Left ventricle myocardium inferior (tissue), 1 donor: Measurements from ENCODE around the gene TPI1. TPM values are rescaled to one million over a fixed set of nuclear protein-coding genes. Genes with fewer than 3 reads are reported as not detected.
A peak's percentile ranks its signal among the peaks of the same experiment; 100 is the strongest.

ENCODE experiments used
- DNase-seq: peaks from one replicate; pipeline ENCODE4 v3.0.0-alpha.2; 2020
- H3K27ac ChIP-seq: fragments of 200-600 bp; replicated peaks from 2 replicates; pipeline ENCODE4 v1.8.0; 2021
- H3K27me3 ChIP-seq: fragments of 200-600 bp; 2 replicates; pipeline ENCODE4 v1.8.0; 2021; ENCODE audit warnings: low read depth
- H3K36me3 ChIP-seq: fragments of 200-600 bp; 2 replicates; pipeline ENCODE4 v1.8.0; 2021
- H3K4me1 ChIP-seq: fragments of 200-600 bp; 2 replicates; pipeline ENCODE4 v1.8.0; 2021
- H3K4me3 ChIP-seq: fragments of 200-600 bp; 2 replicates; pipeline ENCODE4 v1.8.0; 2021; ENCODE audit warnings: mild to moderate bottlenecking, moderate library complexity
- H3K9me3 ChIP-seq: fragments of 200-600 bp; replicated peaks from 2 replicates; pipeline ENCODE4 v1.8.0; 2021
- intact Hi-C: fragments of 100-400 bp; cut with micrococcal nuclease; formaldehyde crosslinking; loops from one replicate; pipeline ENCODE4 v1.11.0; 2022
- total RNA-seq: library from RNA; stranded (reverse); fragmentation: NEBNext Ultra II Directional; extraction: Animal tissue kit (Norgen Biotek cat#: 25700); gene quantifications from one replicate; pipeline ENCODE4 v1.2.1, GENCODE V29; 2021
- TF ChIP-seq, protein P1 (sequence below): fragments of 200-600 bp; IDR thresholded peaks from 2 replicates; pipeline ENCODE4 v1.8.0; 2021; ENCODE audit warnings: antibody characterized with exemption, mild to moderate bottlenecking, borderline replicate concordance
- donor health status: DM: no; HTN: yes; CAD: no; lungs with severe emphysema.

The TPI1 gene
- total RNA-seq, 1 donor from 2014 or later: 753 TPM

DNA sequence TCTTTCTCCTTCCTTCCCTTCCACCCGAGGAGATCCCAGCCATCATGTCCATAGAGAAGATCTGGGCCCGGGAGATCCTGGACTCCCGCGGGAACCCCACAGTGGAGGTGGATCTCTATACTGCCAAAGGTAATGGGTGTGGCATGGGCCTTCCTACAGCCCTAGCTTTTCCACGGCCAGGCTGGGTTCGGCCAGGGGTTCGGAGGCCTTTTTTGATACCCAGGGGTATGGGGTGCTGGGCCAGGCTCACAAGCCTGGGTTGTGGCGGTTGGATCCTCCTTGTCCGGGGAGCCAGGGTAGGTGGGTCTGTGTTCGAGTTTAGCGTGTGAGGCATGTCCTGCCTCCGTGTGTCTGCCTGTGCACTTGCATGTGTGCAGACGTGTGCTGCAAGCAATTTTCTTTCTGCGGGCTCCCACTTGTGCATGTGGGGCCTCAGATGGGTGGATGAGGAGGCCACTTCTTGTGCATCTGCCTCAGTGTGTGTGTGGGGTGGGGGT lies 48.5 kb downstream of the TPI1 start:
- intact Hi-C loops: no loop called here
- TF ChIP-seq, protein P1, sequence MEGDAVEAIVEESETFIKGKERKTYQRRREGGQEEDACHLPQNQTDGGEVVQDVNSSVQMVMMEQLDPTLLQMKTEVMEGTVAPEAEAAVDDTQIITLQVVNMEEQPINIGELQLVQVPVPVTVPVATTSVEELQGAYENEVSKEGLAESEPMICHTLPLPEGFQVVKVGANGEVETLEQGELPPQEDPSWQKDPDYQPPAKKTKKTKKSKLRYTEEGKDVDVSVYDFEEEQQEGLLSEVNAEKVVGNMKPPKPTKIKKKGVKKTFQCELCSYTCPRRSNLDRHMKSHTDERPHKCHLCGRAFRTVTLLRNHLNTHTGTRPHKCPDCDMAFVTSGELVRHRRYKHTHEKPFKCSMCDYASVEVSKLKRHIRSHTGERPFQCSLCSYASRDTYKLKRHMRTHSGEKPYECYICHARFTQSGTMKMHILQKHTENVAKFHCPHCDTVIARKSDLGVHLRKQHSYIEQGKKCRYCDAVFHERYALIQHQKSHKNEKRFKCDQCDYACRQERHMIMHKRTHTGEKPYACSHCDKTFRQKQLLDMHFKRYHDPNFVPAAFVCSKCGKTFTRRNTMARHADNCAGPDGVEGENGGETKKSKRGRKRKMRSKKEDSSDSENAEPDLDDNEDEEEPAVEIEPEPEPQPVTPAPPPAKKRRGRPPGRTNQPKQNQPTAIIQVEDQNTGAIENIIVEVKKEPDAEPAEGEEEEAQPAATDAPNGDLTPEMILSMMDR: no peak
- no peak for DNase-seq
- no peaks in the 10 kb centered on the region for H3K36me3 ChIP-seq
- no peak overlapping the region for H3K27ac ChIP-seq
- no peaks in the 10 kb centered on the region for H3K9me3 ChIP-seq
- no peaks in the 10 kb centered on the region for H3K27me3 ChIP-seq
- H3K4me1 ChIP-seq: peaks cover 24% of the 10 kb centered on the region
- peak overlapping the region; percentile 90 for H3K4me3 ChIP-seq

DNA sequence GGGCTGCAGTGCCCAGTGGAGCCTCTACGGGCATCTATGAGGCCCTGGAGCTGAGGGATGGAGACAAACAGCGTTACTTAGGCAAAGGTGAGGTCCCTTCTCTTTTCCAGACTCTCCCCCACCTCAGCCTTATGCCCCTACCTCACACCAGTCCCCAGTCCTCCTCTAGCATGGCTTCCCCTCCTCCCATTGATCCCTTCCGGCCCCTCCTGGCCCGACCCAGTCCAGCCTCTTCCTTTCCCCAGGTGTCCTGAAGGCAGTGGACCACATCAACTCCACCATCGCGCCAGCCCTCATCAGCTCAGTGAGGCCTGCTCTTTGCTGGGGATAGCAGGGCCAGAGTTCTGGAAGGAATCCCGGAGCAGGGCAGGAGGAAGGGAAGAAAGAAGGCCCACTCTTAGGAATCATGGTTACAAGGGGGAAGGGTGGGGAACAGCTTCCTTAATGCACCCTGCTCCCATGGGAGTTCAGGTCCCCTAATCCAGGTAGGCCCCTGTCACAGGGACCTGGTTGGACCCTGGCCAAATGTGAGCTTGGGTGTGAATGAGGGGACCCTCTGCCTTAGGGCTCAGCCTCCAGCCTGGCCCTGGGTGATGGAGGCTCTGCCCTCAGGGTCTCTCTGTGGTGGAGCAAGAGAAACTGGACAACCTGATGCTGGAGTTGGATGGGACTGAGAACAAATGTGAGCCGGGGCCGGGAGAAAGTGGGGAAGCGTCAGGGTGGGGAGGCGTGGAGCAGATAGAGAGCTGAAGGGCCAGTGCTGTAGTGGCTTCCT lies 49.3 kb downstream of the TPI1 start:
- Histone ChIP-seq H3K4me3 (no peak overlapping the region), H3K36me3 (no peaks in the 10 kb centered on the region), H3K9me3 (no peaks in the 10 kb centered on the region), H3K27me3 (no peaks in the 10 kb centered on the region), H3K4me1 (peaks cover 24% of the 10 kb centered on the region), H3K27ac (no peak overlapping the region)
- TF ChIP-seq, protein P1: no peak
- intact Hi-C loops: no loop called here
- DNase-seq: no peak

- intact Hi-C loops: no loop called here
- no peaks in the 10 kb centered on the region for H3K27me3 ChIP-seq
- H3K4me1 ChIP-seq: peaks cover 24% of the 10 kb centered on the region
- no peak for DNase-seq
- TF ChIP-seq, protein P1: no peak
- H3K9me3 ChIP-seq: no peaks in the 10 kb centered on the region
- no peak overlapping the region for H3K27ac ChIP-seq
- no peak overlapping the region for H3K4me3 ChIP-seq
- H3K36me3 ChIP-seq: no peaks in the 10 kb centered on the region
Measured at GRCh38 chr12:6917491-6918231, 50.3 kb downstream of the TPI1 start.

DNA sequence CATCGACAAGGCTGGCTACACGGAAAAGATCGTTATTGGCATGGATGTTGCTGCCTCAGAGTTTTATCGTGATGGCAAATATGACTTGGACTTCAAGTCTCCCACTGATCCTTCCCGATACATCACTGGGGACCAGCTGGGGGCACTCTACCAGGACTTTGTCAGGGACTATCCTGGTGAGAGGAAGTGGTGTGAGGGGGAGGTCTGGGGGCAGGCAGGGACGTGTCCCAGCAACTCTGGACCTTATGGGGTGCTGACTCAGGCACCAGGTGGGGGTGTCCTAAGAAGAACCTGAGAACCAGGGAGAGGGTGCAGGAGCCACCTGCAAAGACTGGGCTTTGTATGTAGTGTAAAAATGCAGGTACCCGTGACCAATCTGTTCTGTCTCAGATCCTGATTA lies 52.3 kb downstream of the TPI1 start:
- Histone ChIP-seq H3K4me1 (peaks cover 21% of the 10 kb centered on the region), H3K27me3 (no peaks in the 10 kb centered on the region), H3K36me3 (no peaks in the 10 kb centered on the region), H3K4me3 (no peak overlapping the region), H3K9me3 (no peaks in the 10 kb centered on the region), H3K27ac (no peak overlapping the region)
- intact Hi-C loops: no loop called here
- DNase-seq: no peak
- TF ChIP-seq, protein P1: no peak

Other genes with a start within 250 kb of the TPI1 start
- 7.0 TPM for gene LPAR5, start 231.6 kb upstream of the TPI1 start, total RNA-seq
- gene ACRBP, start 220.1 kb upstream of the TPI1 start, total RNA-seq: 1.4 TPM
- 23.2 TPM for gene ING4, start 204.4 kb upstream of the TPI1 start, total RNA-seq
- 26.5 TPM for gene ZNF384, start 178.2 kb upstream of the TPI1 start, total RNA-seq
- gene PIANP, start 166.7 kb upstream of the TPI1 start, total RNA-seq: 0.41 TPM
- gene COPS7A, start 143.5 kb upstream of the TPI1 start, total RNA-seq: 73.2 TPM
- 153 TPM for gene MLF2, start 114.4 kb upstream of the TPI1 start, total RNA-seq
- 104 TPM for gene PTMS, start 101.2 kb upstream of the TPI1 start, total RNA-seq
- not detected for gene LAG3, start 95.0 kb upstream of the TPI1 start, total RNA-seq
- 7.4 TPM for gene CD4, start 78.0 kb upstream of the TPI1 start, total RNA-seq
- gene GPR162, start 45.7 kb upstream of the TPI1 start, total RNA-seq: 6.5 TPM
- 17.5 TPM for gene P3H3, start 39.1 kb upstream of the TPI1 start, total RNA-seq
- gene GNB3, start 26.6 kb upstream of the TPI1 start, total RNA-seq: 7.5 TPM
- gene CDCA3, start 16.2 kb upstream of the TPI1 start, total RNA-seq: 0.55 TPM
- gene USP5, start 15.4 kb upstream of the TPI1 start, total RNA-seq: 73.6 TPM
- gene SPSB2, start 5.8 kb downstream of the TPI1 start, total RNA-seq: 3.2 TPM
- 11.6 TPM for gene LRRC23, start 37.3 kb downstream of the TPI1 start, total RNA-seq
- 14.8 TPM for gene ENO2, start 47.0 kb downstream of the TPI1 start, total RNA-seq
- gene ATN1, start 60.4 kb downstream of the TPI1 start, total RNA-seq: 71.4 TPM
- not detected for gene RNU7-1, start 76.3 kb downstream of the TPI1 start, total RNA-seq
- 227 TPM for gene C12orf57, start 76.5 kb downstream of the TPI1 start, total RNA-seq
- gene PTPN6, start 83.8 kb downstream of the TPI1 start, total RNA-seq: 6.7 TPM
- 142 TPM for gene PHB2, start 103.1 kb downstream of the TPI1 start, total RNA-seq
- 44.3 TPM for gene EMG1, start 103.4 kb downstream of the TPI1 start, total RNA-seq
- 35.1 TPM for gene LPCAT3, start 150.9 kb downstream of the TPI1 start, total RNA-seq
- 108 TPM for gene C1S, start 193.2 kb downstream of the TPI1 start, total RNA-seq
- gene C1R, start 224.9 kb downstream of the TPI1 start, total RNA-seq: 143 TPM
- gene C1RL, start 241.7 kb downstream of the TPI1 start, total RNA-seq: 8.1 TPM